GM21529 (cell line): Measurements from ENCODE around the gene OR7E24.
"Not testable (repeated sequence)": the region's sequence is repeated elsewhere in the genome, so short reads cannot be mapped to it uniquely, and the experiment has no call there.

Experiments
- ATAC-seq: cut with Tn5 transposase; IDR thresholded peaks from one replicate; pipeline ENCODE4 v1.9.1; 2021; ENCODE audit not compliant: unreplicated experiment

The OR7E24 gene

DNA sequence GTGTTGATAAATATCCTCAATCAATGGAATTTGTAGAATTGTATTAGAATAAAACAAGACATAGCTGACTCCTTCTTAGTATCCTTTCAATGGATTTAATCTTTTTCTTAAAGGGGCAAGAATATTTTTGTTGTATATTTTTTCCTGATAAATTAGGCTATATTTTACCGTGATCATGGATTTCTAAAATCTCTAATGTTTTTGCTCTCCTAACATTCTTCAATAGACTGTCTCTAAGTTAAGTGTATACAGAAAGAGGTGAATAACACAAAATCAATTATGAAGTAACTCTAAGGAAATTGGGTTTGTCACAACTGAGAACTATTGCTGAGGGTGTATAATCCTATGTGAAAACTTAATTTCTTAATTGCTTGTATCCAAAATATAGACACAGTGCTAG, at the start of gene OR7E24:
Gene OR7E24 (plus strand): TSS at position 301 of the 400 bp plus-strand sequence. CDS start 114 bp downstream, outside the sequence.
- no peak for ATAC-seq

- ATAC-seq = no peak
Measured at GRCh38 chr19:9205501-9206113, 45.1 kb upstream of the OR7E24 start.

DNA sequence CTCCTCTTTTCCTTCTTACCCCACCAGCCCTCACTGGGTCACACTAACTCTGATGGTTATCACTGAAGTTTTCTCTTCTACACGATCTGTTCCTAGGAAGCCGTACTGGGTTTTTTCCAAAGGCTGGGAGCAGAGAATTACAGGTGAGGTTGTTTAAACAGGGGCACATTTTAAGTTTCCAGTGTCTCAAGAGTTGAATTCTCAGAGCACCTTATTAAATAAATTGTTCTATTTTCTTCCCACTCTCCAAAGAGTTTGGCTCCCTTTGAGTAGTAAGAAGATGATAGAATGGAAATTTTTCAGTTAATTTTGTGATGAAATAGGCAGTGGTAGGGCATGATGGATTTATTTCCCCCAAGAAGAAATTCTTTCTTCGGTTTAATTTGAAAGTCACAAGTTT, 31.2 kb upstream of the OR7E24 start, which contains the start of gene OR7D4:
Gene OR7D4 (minus strand): TSS at position 101 of the 400 bp plus-strand sequence. CDS start 4,752 bp downstream, outside the sequence.
- no peak for ATAC-seq

DNA sequence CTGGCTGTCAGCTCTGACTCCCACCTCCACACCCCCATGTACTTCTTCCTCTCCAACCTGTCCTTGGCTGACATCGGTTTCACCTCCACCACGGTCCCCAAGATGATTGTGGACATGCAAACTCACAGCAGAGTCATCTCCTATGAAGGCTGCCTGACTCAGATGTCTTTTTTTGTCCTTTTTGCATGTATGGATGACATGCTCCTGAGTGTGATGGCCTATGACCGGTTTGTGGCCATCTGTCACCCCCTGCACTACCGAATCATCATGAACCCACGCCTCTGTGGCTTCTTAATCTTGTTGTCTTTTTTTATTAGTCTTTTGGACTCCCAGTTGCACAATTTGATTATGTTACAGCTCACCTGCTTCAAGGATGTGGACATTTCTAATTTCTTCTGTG, 506 bp downstream of the OR7E24 start:
- no peak for ATAC-seq

DNA sequence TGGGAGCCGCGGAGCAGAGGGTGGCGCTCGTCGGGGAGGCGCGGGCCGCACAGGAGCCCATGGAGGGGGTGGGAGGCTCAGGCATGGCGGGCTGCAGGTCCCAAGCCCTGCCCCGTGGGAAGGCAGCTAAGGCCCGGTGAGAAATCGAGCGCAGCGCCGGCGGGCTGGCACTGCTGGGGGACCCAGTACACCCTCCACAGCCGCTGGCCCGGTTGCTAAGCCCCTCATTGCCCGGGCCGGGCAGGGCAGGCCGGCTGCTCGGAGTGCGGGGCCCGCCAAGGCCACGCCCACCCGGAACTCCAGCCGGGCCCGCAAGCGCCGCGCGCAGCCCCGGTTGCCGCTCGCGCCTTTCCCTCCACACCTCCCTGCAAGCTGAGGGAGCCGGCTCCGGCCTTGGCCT, 32.8 kb downstream of the OR7E24 start:
- not testable (repeated sequence) for ATAC-seq

- ATAC-seq = no peak
Measured at GRCh38 chr19:9289231-9289884, 38.6 kb downstream of the OR7E24 start.

- no peak for ATAC-seq
Measured at GRCh38 chr19:9295411-9295849, 44.7 kb downstream of the OR7E24 start.

GRCh38 chr19:9296336-9296735, 45.6 kb downstream of the OR7E24 start:
- no peak for ATAC-seq
